ENCODE measurements around the gene KMT2A.

DNA sequence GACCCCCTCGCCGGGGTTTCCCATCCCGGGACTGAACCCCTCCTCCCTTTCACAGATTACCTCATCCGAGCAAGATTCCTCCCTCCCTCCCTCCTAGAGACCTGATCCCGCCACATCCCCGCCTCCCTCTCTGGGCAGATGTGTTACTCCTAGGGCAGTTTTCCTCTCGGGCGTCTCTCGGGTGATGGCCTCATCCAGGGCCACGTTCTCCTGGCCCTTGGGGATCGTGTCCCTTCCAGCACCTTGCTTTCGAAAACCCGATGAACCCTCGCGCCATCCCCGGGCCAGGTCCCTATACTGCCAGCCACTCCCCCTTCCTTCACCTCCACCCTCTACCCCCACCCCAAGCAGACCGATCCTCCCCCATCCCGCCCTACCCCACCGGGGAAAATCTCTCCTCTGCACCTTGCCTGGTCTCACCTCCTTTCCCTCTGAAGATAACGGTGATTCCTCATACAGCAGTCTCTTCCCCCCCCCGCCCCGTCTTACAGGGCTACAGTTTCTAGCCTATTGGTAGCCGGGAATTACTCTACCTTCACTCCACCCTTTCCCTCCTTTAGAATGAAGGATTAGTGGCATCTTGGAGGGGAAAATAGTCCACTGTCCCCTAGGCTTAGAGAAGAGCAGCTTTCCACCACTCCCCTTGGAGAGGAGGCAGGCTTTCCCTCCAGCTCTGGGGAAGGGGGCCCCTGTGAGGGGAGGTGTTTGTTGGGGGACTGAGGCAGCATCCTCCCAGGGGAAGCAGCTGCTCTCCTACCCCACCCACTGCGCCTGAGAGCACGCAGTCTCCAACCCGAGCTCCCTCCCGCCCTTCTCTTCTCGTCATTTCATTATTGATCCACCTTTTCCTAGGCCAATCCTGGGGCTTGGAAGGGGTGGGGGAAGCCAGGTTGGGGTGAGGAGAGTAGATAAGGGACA is 1.2 kb downstream of the KMT2A start:
- TF ChIP-seq, protein P1, sequence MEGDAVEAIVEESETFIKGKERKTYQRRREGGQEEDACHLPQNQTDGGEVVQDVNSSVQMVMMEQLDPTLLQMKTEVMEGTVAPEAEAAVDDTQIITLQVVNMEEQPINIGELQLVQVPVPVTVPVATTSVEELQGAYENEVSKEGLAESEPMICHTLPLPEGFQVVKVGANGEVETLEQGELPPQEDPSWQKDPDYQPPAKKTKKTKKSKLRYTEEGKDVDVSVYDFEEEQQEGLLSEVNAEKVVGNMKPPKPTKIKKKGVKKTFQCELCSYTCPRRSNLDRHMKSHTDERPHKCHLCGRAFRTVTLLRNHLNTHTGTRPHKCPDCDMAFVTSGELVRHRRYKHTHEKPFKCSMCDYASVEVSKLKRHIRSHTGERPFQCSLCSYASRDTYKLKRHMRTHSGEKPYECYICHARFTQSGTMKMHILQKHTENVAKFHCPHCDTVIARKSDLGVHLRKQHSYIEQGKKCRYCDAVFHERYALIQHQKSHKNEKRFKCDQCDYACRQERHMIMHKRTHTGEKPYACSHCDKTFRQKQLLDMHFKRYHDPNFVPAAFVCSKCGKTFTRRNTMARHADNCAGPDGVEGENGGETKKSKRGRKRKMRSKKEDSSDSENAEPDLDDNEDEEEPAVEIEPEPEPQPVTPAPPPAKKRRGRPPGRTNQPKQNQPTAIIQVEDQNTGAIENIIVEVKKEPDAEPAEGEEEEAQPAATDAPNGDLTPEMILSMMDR (IDR thresholded peaks at IDR 0.05), result no peak
- no peak for TF ChIP-seq POLR2A (IDR thresholded peaks at IDR 0.05)
- no peak for TF ChIP-seq POLR2AphosphoS5 (IDR thresholded peaks at IDR 0.05)
- TF ChIP-seq EP300 (IDR thresholded peaks at IDR 0.05), result no peak
